HG02759 (cell line): ENCODE measurements around the gene ACVR2B.

Experiments used
- ATAC-seq: cut with Tn5 transposase; IDR thresholded peaks from one replicate; pipeline ENCODE4 v1.9.1; 2021; ENCODE audit warnings: mild to moderate bottlenecking, moderate library complexity; ENCODE audit not compliant: unreplicated experiment

The ACVR2B gene

DNA sequence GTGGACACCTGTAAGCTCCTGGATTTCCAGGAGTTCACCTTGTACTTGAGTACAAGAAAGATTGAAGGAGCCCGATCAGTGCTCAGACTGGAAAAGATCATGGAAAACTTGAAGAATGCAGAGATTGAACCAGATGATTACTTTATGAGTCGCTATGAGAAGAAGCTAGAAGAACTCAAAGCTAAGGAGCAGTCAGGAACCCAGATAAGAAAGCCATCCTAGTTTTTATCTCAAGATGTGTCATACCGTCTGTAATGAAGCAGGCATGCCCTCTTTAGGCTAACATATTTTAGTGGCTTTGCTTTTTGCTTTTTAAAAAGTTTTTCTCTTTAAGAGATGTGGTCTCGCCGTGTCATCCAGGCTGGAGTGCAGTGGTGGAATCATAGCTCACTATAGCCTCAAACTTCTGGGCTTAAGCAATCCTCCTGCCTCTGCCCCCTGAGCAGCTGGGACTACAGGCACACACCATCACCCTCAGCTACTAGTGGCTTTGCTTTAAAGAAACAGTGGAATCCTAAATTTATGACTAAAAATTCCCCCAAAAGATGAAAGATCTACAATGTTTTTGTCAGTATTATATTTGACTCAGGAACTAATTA lies 70.5 kb downstream of the ACVR2B start:
- no peak for ATAC-seq

DNA sequence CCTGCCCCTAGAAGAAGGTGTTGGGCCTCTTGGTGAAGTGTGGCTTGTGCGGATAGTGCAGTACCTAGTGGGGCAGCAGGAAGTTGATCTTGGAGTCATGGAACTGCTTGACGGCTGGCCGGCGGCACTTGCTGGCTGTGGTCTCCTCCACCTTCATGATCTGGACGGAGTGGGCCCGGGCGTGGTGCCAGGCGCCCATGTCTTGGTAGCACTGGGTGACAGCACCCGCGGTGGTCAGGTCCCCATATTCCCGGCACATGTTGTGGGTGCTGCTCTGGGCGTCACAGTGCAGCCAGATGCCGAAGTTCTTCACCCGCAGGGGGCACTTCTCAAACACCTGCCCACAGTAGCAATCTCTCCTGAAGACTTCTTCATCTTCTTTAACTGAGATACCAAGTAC lies 73.1 kb downstream of the ACVR2B start:
- ATAC-seq = no peak

DNA sequence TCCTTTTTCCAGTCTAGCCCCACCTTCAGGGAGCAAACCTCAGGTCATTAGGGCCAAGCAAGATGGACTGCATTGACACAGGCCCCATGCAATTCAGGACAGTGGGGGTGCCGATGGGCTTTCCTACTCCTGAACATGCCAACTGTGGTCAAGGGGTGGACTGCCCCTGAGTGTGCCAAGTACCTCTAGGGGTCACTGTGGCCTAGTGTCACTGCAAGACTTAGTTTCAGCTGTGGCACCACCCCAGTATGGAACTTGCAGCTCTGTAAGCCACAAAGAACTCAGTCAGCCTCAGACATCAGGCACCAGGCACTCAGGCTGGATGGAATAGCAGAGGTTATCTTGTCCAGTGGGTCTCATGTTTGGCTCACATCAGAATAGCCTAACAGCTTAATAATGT lies 74.8 kb downstream of the ACVR2B start:
- no peak for ATAC-seq

DNA sequence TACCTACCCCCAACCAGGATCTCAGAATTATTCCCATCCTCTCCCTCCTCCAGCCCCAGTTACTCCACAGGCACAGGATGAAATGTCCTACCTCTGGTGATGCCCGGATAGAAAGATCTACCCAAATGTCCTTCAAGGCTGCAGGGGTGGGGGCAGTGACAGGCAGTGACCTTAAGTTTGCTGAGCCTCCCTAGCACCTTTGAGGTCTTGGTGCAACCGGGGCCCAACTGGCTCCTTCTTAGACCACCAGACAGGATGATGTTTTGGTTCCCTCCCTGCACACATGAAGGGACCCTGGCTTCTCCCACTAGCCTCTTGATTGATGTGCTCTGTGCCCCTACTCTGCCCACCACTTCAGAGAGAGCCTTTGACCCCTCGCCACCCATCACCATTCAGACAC lies 78.8 kb downstream of the ACVR2B start:
- no peak for ATAC-seq

DNA sequence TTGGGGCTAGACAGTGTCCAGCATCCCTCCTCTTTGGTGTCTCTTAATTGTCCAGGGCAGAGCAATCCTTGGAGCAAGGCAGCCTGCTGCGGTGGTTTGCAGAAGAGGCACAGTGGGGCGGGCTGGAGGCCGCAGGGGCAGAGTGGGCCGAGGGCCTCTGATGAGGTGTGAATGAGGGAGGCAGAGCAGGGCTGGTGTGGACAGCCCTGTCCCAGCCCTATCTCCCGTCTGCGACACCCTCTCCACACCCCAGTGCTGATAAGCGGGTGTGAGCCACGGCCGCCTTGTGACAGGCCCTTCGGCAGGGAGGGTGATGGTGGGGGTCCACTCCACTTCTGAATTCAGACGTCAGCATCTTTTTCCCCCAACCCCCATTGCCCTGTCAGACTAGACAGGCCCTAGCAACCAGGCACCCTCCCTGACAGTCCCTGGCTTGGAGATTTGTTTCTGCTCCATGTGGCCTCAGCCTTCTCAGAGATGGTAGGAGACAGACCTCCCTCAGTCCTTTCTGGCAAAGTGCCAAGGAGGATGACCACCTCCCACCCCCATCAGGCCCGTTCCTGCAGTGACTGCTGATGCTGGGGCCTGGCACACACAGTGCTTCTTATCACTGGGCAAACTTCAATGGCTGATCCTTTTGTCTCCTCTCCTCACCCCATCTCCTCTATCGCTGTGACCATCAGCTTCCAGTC lies 79.7 kb downstream of the ACVR2B start:
- no peak for ATAC-seq

DNA sequence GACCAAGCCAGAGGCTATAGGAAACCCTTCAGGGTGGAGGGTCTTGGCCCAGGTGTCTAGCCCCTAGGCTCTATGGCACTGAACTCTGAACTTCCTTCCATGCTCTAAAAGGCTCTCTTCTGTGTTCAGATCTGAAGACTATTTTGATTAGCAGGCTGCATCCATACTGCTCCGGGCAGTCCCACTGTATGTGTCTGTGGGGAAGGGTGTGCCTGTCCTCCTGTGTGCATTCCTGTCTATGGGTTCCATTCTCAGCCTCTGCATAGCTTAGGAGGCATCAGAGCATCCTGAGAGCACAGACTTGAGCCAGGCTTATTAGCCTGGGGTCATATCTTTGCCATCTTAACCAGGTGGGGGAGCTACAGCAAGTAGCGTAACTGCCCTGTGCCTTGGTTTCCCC lies 80.5 kb downstream of the ACVR2B start:
- ATAC-seq = no peak

DNA sequence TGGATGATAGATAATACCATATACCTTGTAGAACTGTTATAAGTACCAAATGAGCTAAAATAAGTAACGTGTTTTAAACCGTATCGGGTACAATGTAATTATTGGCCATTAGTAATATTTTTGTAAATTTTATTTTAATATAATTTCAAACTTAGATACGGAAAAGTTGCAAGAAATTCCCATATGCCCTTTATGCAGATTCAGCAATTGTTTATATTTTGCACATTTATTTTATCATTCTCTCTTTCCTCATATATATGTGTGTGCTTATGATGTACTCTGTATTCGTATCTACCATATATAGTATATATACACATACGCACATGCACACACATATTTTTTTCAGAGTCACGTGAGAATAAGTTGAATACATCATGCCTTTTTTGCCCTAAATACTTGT lies 80.9 kb downstream of the ACVR2B start:
- ATAC-seq = no peak

DNA sequence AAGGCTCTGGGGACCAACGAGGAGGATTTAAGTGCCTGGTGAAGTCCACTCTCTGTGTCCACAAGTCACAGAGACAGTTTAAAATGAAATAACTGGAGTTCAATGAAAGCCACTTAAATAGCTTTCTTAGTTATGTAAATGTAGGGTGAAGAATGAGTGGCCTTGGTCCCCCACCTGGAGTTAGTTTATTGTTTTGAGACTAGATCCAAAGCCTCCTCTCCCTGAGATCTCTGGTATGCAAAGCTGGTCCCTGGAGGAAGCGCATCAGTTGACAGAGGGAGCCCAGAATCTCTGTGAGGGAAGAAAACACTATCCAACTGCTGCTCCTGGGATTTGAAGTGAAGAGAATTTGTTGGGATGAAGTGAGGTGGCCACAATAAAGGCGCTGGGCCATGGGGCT lies 83.0 kb downstream of the ACVR2B start:
- ATAC-seq = no peak

DNA sequence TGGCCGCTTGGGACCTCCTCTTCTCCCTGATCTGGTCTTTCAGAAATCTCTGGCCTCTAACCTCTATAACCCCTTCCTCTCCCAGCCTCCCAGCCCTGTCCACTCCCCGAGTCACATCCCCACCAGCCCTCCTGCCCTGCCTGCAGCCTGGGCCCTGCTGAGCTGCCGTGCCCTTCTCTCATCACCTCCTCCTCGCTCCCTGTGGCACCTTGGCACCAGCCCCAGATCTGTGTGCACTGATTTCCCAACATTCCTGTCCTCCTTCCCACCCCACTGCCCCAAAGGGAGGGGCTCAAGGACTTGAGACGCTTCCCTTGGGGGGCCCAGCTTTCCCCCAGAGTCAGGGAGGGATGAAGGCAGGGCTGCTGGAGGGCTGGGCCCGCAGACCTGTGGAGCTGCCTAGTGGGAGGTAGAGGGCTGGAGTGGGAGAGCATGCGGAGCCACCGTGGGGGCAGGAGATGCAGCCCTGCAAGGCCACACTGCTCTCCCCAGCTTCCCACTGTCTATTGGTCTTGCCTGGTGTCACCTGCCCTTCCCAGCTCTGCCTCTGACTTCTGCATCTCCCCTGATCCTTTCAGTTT lies 85.2 kb downstream of the ACVR2B start:
- no peak for ATAC-seq

DNA sequence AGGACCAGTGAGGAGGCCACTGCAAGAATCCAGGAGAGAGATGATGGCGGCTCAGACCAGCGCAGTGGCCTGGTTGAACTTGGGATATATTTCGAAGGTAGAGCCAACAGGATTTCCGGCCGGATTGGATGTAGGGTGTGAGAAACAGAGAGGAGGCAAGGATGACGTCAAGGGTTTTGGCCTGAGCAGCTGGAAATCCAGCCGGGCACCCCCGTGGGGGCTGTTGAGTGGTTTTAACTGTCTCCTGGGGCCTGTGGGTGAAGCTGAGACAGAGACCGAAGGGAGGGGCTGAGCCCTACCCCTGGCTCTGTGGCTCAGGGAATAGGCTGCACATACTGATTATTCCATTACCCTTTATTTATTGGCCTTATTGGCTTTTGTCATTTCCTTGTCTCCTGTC lies 88.1 kb downstream of the ACVR2B start:
- no peak for ATAC-seq
